SK-N-SH (cell line): ENCODE data around the gene GHR.

Experiments used
- CTCF ChIP-seq: fragments of 200-600 bp; sonication (generic); IDR thresholded peaks from 2 replicates; pipeline ENCODE4 v1.6.1; 2017; ENCODE audit warnings: antibody characterized with exemption, mild to moderate bottlenecking, moderate library complexity
- ELF1 ChIP-seq: IDR thresholded peaks from 2 replicates; pipeline ENCODE4 v1.4.0; 2012
- EP300 ChIP-seq, 2 experiments: IDR thresholded peaks; 2 replicates each; pipeline versions ENCODE4 v1.4.0 to v1.6.1; 2012; ENCODE audit warnings: borderline replicate concordance in 1 of 2, low read depth in 1 of 2, low read length in 1 of 2
- JUND ChIP-seq: IDR thresholded peaks from 2 replicates; pipeline ENCODE4 v1.4.0; 2012
- MAX ChIP-seq: IDR thresholded peaks from 2 replicates; pipeline ENCODE4 v1.4.0; 2012; ENCODE audit warnings: low read depth
- MEF2A ChIP-seq: IDR thresholded peaks from 2 replicates; pipeline ENCODE4 v1.4.0; 2012; ENCODE audit warnings: low read depth, borderline replicate concordance
- NFIC ChIP-seq: IDR thresholded peaks from 2 replicates; pipeline ENCODE4 v1.4.0; 2012; ENCODE audit warnings: borderline replicate concordance
- PBX3 ChIP-seq: IDR thresholded peaks from 2 replicates; pipeline ENCODE4; 2012
- POLR2AphosphoS5 ChIP-seq: IDR thresholded peaks from 2 replicates; pipeline ENCODE4 v1.6.1; 2012; ENCODE audit warnings: low read depth, low read length
- RCOR1 ChIP-seq: fragments of 150-350 bp; IDR thresholded peaks from 2 replicates; pipeline ENCODE4 v1.6.1; 2017; ENCODE audit warnings: antibody characterized with exemption, low read length

GRCh38 chr5:42467572-42467971 is 44.3 kb downstream of the GHR start:
- TF ChIP-seq CTCF (no peak), PBX3 (no peak), MAX (no peak), EP300 (IDR thresholded peaks at IDR 0.05; ENCODE audit: borderline replicate concordance in 1 of 2, low read depth in 1 of 2, low read length in 1 of 2) (no peak), MEF2A (no peak), POLR2AphosphoS5 (no peak), NFIC (no peak), ELF1 (no peak), JUND (no peak), RCOR1 (no peak)
